ENCODE measurements around the gene MIDN. TPM values are rescaled to one million over a fixed set of nuclear protein-coding genes. Genes with fewer than 3 reads are reported as not detected.

Gene MIDN
- total RNA-seq, 6 experiments from 2014 or later: 58.4 to 73.3 (median 67.4) TPM

GRCh38 chr19:1251330-1252220, 3.2 kb downstream of the MIDN start:
- H3K4me3 Mint-ChIP-seq: peak overlapping the region; percentile 93
- peaks cover 12% of the 10 kb centered on the region for H3K4me1 Mint-ChIP-seq (ENCODE audit: low read depth)
- peaks cover 12% of the 10 kb centered on the region for H3K36me3 Mint-ChIP-seq (ENCODE audit: low read depth)
- DNase-seq: peak; percentile 50
- TF ChIP-seq CTCF (IDR thresholded peaks at IDR 0.05): no peak
- H3K27me3 Mint-ChIP-seq (ENCODE audit: insufficient read depth): peaks cover 20% of the 10 kb centered on the region
- peak overlapping the region; percentile 92 for H3K27ac Mint-ChIP-seq
- H3K9me3 Mint-ChIP-seq: no peaks in the 10 kb centered on the region

GRCh38 chr19:1252221-1252820, 3.9 kb downstream of the MIDN start:
- Mint-ChIP-seq H3K9me3 (no peaks in the 10 kb centered on the region), H3K4me1 (ENCODE audit: low read depth) (peaks cover 14% of the 10 kb centered on the region), H3K4me3 (peak overlapping the region; percentile 93), H3K27me3 (ENCODE audit: insufficient read depth) (peaks cover 20% of the 10 kb centered on the region), H3K36me3 (ENCODE audit: low read depth) (peaks cover 13% of the 10 kb centered on the region), H3K27ac (peak overlapping the region; percentile 92)
- TF ChIP-seq CTCF (IDR thresholded peaks at IDR 0.05): no peak
- DNase-seq: peak; percentile 95

GRCh38 chr19:1252821-1253513, 4.6 kb downstream of the MIDN start:
- Mint-ChIP-seq H3K9me3 (no peaks in the 10 kb centered on the region), H3K27ac (peak overlapping the region; percentile 96), H3K4me3 (peak overlapping the region; percentile 93), H3K36me3 (ENCODE audit: low read depth) (peaks cover 18% of the 10 kb centered on the region), H3K27me3 (ENCODE audit: insufficient read depth) (peaks cover 20% of the 10 kb centered on the region), H3K4me1 (ENCODE audit: low read depth) (peaks cover 20% of the 10 kb centered on the region)
- DNase-seq: peak; percentile 94
- TF ChIP-seq CTCF (IDR thresholded peaks at IDR 0.05): peak; percentile 63

GRCh38 chr19:1253514-1254080, 5.2 kb downstream of the MIDN start:
- peaks cover 27% of the 10 kb centered on the region for H3K4me1 Mint-ChIP-seq (ENCODE audit: low read depth)
- peak overlapping the region; percentile 86 for H3K4me3 Mint-ChIP-seq
- TF ChIP-seq CTCF (IDR thresholded peaks at IDR 0.05): no peak
- H3K27ac Mint-ChIP-seq: peak overlapping the region; percentile 96
- H3K27me3 Mint-ChIP-seq (ENCODE audit: insufficient read depth): peaks cover 22% of the 10 kb centered on the region
- DNase-seq: no peak
- H3K9me3 Mint-ChIP-seq: no peaks in the 10 kb centered on the region
- H3K36me3 Mint-ChIP-seq (ENCODE audit: low read depth): peaks cover 18% of the 10 kb centered on the region

- Mint-ChIP-seq H3K4me3 (peak overlapping the region; percentile 56; the same call in 1 of the 2 replicates), H3K36me3 (ENCODE audit: low read depth) (peaks cover 18% of the 10 kb centered on the region), H3K27ac (peak overlapping the region; percentile 73; the same call in 1 of the 2 replicates), H3K27me3 (ENCODE audit: insufficient read depth) (peaks cover 23% of the 10 kb centered on the region), H3K9me3 (no peaks in the 10 kb centered on the region), H3K4me1 (ENCODE audit: low read depth) (peaks cover 32% of the 10 kb centered on the region)
- DNase-seq: no peak
- no peak for TF ChIP-seq CTCF (IDR thresholded peaks at IDR 0.05)
Observed at GRCh38 chr19:1254081-1254527, 5.7 kb downstream of the MIDN start.

Measured in HFFc6 (cell line).